HG03354 (cell line): ENCODE data around the gene SEPHS2.
"Not testable (repeated sequence)": the region's sequence is repeated elsewhere in the genome, so short reads cannot be mapped to it uniquely, and the experiment has no call there.

ENCODE experiments used
- ATAC-seq: cut with Tn5 transposase; IDR thresholded peaks from one replicate; pipeline ENCODE4 v1.9.1; 2021; ENCODE audit warnings: mild to moderate bottlenecking; ENCODE audit not compliant: unreplicated experiment, poor library complexity, severe bottlenecking

SEPHS2 gene, protein sequence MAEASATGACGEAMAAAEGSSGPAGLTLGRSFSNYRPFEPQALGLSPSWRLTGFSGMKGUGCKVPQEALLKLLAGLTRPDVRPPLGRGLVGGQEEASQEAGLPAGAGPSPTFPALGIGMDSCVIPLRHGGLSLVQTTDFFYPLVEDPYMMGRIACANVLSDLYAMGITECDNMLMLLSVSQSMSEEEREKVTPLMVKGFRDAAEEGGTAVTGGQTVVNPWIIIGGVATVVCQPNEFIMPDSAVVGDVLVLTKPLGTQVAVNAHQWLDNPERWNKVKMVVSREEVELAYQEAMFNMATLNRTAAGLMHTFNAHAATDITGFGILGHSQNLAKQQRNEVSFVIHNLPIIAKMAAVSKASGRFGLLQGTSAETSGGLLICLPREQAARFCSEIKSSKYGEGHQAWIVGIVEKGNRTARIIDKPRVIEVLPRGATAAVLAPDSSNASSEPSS

DNA sequence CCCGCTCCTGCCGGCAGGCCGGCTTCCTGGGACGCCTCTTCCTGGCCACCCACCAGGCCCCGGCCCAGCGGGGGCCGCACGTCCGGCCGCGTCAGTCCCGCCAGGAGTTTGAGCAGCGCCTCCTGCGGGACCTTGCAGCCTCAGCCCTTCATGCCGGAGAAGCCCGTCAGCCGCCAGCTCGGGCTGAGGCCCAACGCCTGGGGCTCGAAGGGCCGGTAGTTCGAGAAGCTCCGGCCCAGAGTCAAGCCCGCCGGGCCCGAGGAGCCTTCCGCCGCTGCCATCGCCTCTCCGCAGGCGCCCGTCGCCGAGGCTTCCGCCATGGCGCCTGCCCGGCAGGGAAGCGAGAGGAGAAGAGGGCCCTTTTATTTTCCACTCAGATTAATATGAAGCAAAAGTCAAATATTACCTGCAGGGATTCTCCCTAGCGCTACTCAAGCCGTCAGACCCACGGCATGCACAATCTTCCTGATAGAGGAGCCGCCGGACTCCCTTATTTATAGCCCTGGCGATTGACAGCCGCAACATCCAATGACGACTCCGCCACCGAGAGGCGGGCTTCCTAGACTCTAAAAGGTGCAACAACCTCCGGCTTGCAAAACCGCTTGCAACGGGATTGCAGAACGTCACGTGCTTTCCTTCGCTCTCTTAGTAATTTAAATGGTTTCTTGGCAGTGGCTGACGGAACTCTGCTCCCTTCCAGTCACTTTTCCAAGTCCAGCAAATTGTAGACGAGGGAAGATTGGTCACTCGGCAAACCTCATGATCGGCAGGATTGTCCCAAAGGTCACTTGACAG is at the start of gene SEPHS2:
Gene SEPHS2, minus strand, starts transcription at position 467 of the 795 bp plus-strand sequence. Its CDS starts 147 bp downstream, at position 320.
- peak; percentile 88 for ATAC-seq

DNA sequence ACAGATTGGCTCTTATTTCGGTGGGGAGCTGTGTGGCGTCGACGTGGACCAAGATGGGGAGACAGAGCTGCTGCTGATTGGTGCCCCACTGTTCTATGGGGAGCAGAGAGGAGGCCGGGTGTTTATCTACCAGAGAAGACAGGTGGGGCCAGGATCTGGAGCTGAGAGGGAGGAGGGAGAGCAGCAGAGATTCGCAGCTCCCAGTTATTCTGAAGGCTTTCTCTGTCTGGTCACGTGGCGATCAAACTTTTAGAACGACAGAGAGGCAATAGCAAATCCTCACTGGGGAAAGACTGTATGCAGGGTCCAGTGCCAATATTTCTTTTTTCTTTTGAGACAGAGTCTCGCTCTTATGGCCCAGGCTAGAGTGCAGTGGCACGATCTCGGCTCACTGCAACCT is 49.0 kb upstream of the SEPHS2 start:
- no peak for ATAC-seq

DNA sequence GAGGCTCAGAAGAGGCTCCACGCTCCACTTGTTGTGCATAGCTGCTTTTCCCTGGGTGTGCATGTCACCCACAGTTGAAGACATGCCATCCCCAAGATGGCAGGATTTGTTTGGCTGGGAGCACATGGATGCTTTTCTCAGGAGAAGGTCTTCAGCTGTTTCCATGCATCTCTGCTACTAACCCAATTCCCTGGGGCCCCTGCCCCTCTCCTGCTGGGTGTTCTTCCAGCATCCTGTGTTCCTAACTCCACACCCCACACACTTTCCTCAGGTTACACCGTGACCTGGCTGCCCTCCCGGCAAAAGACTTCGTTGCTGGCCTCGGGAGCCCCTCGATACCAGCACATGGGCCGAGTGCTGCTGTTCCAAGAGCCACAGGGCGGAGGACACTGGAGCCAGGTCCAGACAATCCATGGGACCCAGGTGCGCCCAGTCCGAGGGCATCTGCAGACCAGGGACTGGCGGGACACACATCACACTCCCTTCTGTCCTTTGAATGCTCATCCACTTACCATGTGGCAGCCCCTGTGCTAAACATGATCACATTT is 48.3 kb upstream of the SEPHS2 start:
- ATAC-seq: no peak

DNA sequence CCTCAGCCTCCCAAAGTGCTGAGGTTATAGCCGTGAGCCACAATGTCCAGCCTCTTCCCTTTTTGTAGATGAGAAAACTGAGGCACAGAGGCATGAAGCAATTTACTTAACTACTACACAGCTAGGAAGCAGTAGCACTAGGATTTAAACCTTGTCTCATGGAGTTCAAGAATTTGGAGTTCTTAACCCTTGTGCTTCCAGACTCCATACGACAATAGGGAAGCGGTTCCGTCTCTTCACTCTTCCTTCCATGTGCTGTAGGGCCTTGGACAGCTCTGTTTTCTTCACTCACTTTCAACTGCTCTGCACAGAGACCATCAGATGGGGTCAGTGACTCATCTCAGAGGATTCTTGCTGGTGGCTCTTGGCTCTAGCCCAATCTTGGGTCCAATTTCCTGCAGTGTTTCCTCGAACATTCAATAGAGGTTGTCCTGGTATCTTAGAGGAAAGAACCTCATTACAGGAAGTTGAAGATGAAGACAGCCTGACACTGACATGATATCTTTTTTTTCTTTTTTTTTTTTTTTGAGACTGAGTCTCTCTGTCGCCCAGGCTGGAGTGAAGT is 46.2 kb upstream of the SEPHS2 start:
- no peak for ATAC-seq

DNA sequence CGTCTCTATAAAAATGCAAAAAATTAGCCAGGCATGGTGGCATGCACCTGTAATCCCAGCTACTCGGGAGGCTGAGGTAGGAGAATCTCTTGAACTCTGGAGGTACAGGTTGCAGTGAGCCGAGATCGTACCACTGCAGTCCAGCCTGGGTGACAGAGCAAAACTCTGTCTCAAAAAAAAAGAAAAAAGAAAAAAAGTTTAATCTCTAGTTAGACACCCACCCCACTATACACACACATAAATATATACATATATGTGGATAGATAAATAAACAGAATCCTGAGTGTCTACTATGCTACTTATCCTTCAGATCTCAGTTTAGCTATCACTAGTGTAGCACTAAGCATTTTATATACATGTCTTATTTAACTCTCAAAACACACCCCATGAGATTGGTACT is 45.6 kb upstream of the SEPHS2 start:
- ATAC-seq: no peak

DNA sequence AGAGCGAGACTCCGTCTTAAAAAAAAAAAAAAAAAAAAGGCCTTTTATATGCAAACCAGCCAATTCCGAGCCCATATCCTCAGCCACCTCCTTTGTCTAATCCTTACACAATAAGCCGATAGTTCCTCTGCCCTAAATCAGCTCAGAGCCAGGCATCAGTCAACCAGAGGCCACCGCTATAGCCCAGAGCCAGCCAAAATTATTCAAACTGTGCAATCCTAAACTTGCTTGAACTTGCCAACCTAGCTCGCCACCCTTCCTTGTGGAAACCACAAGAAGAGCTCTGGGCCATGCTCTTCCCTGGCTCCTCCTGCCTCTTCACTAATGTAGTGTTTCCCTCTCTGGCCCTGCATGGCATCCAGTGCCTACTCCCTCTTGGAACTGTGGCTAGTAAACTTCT is 44.5 kb upstream of the SEPHS2 start:
- ATAC-seq: no peak

DNA sequence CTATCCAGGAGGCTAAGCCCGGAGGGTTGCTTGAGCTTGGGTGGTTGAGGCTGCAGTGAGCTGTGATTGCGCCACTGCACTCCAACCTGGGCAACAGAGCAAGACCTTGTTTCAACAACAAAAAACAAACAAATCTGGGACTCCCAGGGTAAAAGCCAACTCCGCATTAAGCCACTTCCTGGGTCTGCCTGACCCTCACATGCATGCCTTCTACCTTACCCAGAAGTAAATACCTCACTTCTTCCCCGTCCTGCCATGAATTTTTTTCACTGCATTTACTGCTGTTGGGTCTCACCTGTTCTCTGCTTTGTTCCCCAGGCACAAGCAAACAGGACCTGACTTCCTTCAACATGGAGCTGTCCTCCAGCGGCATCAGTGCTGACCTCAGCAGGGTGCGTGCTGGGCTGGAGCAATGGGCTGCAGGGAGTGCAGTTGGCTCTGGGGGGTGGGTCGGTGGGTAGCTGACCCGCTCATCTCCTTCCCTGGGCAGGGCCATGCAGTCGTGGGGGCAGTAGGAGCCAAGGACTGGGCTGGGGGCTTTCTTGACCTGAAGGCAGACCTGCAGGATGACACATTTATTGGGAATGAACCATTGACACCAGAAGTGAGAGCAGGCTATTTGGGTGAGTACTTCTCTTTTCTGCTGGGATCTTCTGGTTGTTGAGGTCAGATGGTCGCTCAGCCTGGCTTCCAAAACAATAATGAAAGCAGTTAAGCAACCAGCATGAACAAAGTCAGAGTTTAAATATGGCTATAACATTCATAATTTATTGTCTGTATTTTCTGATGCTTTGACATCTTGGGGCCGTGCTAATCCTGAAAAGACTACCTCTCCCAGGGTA is 43.3 kb upstream of the SEPHS2 start:
- ATAC-seq: no peak

DNA sequence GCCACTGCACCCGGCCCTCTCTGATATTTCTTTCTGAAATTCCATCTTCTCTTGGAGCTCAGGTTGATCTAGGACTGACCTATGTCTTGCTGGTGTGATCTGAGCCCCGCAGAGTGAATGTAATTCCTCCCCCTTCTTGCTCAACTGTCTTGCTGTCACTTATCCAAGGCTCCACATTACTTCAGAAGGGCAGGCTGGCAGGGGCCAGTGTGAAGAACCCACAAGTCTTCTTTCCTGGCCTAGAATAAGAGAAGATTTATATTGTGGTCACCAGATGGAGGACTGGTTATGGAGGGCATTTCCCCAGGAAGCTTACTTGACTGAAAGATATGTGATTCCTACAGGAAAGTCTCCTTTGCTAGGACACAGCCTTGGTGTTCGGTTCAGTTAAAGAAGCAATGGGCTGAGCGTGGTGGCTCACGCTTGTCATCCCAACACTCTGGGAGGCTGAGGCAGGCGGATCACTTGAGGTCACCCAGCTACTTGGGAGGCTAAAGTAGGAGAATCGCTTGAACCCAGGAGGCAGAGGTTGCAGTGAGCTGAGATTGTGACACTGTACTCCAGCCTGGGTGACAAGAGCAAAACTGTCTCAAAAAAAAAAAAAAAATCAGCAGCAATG is 40.3 kb upstream of the SEPHS2 start:
- ATAC-seq: no peak

DNA sequence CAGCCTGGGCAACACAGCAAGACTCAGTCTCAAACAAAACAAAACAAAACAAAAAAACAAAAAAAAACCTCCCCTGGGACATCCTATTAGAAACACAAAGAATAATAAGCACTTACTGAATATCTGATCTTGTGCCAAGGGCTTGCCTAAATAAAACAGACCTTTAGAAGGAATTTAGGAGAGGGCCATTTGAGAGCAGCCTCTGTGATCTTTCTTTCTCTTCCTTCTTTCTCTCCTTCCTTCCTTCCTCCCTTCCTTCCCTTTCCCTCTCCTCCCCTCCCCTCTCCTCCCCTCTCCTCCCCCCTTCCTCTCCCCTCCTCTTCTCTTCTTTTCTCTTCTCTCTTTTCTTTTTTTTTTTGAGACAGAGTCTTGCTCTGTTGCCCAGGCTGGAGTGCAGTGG is 39.2 kb upstream of the SEPHS2 start:
- no peak for ATAC-seq

DNA sequence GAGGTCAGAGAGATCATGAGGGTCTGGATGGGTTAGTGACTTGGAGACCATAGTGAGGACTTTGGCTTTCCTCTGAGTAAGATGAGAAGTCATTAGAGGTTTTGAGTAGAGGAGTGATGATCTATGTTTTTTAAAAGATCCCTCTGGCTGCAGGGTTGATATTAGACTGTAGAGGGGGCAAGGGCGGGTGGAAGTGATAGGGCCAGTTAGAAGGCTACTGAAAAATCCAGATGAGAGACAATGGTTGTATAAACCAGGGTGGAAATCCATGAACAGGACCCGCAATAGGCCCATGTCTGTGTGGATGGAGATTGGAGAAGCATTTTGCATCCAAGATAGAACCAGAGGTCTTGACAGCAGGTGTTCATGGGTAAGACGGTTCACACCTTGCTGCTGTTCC is 36.7 kb upstream of the SEPHS2 start:
- ATAC-seq: no peak

DNA sequence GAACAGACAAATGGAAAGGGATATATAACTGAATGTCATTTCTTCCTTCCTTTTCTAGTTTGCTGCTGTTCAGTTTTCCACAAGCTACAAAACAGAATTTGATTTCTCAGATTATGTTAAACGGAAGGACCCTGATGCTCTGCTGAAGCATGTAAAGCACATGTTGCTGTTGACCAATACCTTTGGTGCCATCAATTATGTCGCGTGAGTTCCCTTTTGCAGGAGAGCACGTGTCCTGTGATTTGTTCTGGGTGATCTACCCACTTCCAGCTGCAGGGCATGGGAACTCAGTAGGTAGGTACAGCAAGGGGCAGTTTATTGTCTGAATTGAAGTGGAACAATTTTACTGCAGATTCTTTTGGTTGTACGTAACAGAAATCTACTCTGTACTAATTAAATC is 35.7 kb upstream of the SEPHS2 start:
- ATAC-seq: no peak

DNA sequence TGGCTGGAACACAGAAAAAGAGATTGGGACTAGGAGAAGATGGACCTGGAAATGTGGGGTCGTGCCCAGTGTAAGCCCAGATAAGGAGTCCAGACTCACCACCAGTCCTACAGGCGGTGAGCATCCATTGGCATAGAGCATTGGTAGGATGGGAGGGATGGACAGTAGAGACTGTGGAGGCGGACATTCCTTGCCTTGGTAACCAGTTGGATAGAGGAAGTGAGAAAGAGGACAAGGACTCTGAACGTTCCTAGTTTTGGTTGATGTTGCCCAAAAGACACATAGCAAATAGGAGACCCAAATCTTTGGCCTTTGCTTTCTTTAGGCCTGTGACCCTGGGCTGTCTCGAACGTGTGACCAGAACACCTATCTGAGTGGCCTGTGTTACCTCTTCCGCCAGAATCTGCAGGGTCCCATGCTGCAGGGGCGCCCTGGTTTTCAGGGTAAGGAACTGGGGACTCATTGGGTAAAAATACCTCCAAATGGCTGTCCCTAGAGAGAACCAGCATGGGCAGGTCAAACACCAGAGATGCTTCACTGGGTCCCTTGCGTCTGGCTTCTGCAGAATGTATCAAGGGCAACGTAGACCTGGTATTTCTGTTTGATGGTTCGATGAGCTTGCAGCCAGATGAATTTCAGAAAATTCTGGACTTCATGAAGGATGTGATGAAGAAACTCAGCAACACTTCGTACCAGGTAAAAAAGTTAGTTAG is 33.2 kb upstream of the SEPHS2 start:
- ATAC-seq: no peak

DNA sequence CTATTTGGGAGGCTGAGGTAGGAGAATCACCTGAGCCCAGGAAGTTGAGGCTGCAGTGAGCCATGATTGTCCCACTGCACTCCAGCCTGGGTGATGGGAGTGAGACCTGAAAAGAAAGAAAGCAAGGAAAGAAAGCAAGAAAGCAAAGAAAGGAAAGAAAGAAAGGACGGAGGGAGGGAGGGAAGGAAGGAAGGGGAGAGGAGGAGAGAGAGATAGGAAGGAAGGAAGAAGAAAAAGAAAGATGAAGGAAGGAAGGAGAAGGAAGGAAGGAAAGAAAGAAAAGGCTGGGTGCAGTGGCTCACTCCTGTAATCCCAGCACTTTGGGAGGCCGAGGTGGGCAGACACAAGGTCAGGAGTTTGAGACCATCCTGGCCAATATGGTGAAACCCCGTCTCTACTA is 32.1 kb upstream of the SEPHS2 start:
- not testable (repeated sequence) for ATAC-seq

DNA sequence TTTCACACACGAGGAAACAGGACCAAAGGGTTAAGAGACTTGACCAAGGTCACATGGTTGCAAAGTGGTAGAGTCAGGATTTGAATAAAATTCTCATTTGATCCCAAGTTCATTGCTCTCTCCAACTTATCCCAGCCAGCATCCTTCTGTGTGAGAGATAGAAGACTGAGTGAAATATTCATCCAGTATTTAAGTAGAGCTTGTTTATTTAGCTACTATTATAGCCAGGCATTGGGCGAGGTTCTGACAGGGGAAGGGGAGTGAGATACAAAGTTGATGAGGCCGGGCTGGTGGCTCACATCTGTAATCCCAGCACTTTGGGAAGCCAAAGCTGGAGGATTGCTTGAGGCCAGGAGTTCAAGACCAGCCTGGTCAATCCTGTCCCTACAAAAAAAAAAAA is 31.3 kb upstream of the SEPHS2 start:
- ATAC-seq: no peak

DNA sequence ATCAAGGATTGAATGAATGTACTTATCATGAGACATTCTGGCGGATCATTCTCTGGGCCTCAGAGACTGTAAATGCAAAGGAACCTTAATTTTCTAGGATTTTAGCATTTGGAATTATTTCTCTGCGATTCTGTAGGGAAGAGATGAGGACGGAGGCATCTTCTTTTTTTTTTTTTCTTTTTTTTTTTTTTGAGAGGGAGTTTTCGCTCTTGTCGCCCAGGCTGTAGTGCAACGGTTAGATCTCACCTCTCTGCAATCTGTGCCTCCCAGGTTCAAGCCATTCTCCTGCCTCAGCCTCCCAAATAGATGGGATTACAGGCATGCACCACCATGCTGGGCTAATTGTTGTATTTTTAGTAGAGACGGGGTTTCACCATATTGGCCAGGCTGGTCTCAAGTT is 29.0 kb upstream of the SEPHS2 start:
- no peak for ATAC-seq

DNA sequence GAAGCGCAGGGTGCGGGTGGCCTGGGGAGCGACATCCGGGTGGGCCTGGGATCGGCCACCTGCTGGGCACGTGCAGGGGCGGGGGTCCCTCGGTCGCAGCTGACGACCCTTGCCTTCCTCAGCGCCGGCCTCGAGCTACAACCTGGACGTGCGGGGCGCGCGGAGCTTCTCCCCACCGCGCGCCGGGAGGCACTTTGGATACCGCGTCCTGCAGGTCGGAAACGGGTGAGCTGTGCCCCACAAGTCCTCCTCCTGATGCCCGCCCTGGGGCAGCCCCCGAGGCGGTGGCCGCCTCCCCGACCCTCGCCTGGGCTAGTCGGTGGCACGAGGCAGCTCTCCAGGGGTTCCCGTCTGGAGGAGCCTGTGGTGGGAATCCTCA is 28.4 kb upstream of the SEPHS2 start:
- no peak for ATAC-seq

DNA sequence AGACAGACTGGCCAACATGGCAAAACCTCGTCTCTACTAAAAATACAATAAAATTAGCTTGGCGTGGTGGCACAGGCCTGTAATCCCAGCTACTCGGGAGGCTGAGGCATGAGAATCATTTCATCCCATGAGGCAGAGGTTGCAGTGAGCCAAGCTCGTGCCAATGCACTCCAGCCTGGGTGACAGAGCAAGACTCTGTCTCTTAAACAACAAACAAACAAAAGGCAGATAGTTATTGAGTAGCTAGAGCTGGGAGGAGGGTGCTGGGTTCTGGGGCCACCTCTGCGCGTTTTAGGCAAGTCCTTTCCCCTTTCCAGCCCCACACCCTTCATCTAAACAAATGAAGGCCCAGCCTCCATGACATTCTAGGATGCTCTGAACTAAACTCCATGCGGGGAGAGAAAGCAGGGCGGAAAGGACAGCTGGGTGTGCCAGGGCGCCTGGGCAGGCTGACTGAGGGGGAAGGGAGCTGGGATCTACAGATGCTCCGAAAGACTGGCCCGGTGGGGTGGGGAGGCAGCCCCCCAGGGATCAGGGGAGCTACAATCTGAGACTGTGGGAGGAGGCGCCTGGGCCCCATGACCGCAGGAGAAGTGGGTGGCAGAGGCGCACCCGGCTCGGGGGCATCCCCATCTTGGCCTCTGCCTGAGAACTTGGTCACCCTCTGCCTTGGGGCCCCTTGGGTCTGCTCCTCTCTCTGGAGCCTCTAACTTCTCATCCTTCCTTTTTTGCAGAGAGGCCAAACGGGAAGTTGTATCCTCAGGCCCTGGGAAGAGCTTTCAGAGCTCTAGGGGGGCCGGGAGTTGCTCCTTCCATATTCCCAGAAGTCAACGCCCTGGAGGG is 27.8 kb upstream of the SEPHS2 start:
- no peak for ATAC-seq
